Large intestine (tissue), 3 donors: Measurements from ENCODE around the gene VEZF1. TPM values are rescaled to one million over a fixed set of nuclear protein-coding genes. Genes with fewer than 3 reads are reported as not detected.

Source experiments
- DNase-seq, 2 donors: peaks; one replicate each; pipeline versions ENCODE4 v3.0.0 to v3.0.0-alpha.2; 2013
- H3K27ac ChIP-seq: one replicate; pipeline ENCODE4 v1.5.1; 2013; ENCODE audit warnings: low read length
- H3K27me3 ChIP-seq: 2 replicates; pipeline ENCODE4 v1.6.1; 2013; ENCODE audit warnings: low read length; ENCODE audit not compliant: control insufficient read depth, insufficient read depth
- H3K36me3 ChIP-seq: 2 replicates; pipeline ENCODE4 v1.6.1; 2013; ENCODE audit warnings: low read length; ENCODE audit not compliant: control insufficient read depth, insufficient read depth
- H3K4me1 ChIP-seq: one replicate; pipeline ENCODE4 v1.6.1; 2013; ENCODE audit warnings: low read length; ENCODE audit not compliant: control insufficient read depth, insufficient read depth
- H3K4me3 ChIP-seq: one replicate; pipeline ENCODE4 v1.5.1; 2013; ENCODE audit warnings: low read length
- H3K9me3 ChIP-seq: one replicate; pipeline ENCODE4 v1.6.1; 2013; ENCODE audit warnings: mild to moderate bottlenecking, low read depth, low read length, moderate library complexity; ENCODE audit not compliant: control insufficient read depth
- WGBS: methylation state at CpG from one replicate; pipeline ENCODE4 v1.1.5; 2013; ENCODE audit warnings: low lambda C conversion rate; ENCODE audit not compliant: insufficient coverage; 5-methylcytosine and 5-hydroxymethylcytosine counted together
- polyA plus RNA-seq: library from polyadenylated mRNA; unstranded; fragments of 120-200 nt; gene quantifications from one replicate; pipeline ENCODE4 v1.2.1, GENCODE V29; 2013

Gene VEZF1
- polyA plus RNA-seq, 1 donor, result 52.2 TPM

DNA sequence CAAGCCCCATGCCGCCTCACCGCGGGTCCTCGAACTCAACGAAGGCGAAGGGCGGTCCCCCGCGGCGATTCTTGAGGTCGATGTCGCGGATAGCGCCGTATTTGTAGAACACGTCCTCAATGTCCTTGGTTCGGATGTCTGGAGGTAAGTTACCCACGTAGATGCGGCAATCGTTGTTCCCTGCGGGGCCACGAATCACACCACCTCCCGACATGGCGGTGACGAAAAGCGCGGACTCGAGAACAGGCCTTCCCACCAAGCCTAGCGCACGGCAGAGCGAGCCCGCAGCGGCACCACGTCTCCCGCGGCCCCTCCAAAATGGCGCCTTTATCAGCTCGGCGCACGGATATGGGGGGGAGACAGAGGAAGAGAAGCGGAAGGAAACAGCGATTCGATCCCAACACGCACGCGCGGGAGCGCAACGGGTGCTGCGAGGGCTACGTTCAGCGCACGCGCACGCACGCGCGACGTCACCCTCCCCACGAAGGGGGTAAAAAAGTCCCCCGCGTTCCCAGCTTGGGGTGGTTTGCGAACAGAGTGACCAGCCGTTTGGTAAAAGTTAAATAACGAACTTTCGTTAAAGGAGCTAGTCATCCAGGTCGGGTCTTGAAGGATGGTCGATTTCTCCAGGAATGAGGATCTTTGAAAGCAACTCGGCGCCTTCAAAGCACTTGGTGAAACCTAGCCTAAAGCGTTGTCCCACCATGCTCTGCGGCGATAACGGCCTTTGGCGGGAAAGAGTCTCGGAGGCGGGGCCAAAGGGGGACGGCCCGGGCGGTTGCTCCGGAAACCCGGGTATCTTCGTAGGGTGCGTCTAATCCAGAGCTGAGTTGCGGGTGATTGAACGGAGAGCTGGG, 19.1 kb upstream of the VEZF1 start, which contains the start of gene SRSF1:
Gene SRSF1 (minus strand): TSS at position 323 of the 857 bp plus-strand sequence. CDS start 109 bp downstream, at position 214.
- peak; percentile 98 to 99 for DNase-seq
- Histone ChIP-seq H3K36me3 (peaks cover 30% of the 10 kb centered on the region), H3K4me1 (peaks cover 23% of the 10 kb centered on the region), H3K9me3 (no peaks in the 10 kb centered on the region), H3K4me3 (peak within 1 kb of the TSS; percentile 94), H3K27ac (peak within 1 kb of the TSS; percentile 98), H3K27me3 (no peaks in the 10 kb centered on the region)
- WGBS, result no CpG with 5 or more reads among the region's 86 CpGs

DNA sequence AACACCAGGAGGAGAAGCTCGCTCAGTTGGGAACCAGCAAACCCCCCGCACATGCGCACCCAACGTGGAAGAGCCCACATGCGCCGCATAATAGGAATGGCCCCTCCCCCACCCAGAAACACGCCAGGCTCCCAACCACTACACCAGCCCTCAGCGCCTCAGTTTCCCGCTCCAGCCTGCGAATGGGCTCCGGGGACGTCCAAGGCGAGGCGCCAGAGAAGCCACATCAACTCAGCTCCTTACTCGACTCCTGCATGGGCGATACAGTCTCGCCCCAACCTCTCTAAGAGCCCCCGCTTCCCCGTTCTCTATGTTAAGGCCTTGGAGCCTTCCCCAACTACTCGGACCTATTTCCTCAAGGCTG, 18.5 kb upstream of the VEZF1 start:
- Histone ChIP-seq H3K4me1 (peaks cover 23% of the 10 kb centered on the region), H3K4me3 (peak overlapping the region; percentile 94), H3K9me3 (no peaks in the 10 kb centered on the region), H3K36me3 (peaks cover 31% of the 10 kb centered on the region), H3K27me3 (no peaks in the 10 kb centered on the region), H3K27ac (peak overlapping the region; percentile 98)
- WGBS, result no CpG with 5 or more reads among the region's 20 CpGs
- peak; percentile 68 to 87 for DNase-seq

DNA sequence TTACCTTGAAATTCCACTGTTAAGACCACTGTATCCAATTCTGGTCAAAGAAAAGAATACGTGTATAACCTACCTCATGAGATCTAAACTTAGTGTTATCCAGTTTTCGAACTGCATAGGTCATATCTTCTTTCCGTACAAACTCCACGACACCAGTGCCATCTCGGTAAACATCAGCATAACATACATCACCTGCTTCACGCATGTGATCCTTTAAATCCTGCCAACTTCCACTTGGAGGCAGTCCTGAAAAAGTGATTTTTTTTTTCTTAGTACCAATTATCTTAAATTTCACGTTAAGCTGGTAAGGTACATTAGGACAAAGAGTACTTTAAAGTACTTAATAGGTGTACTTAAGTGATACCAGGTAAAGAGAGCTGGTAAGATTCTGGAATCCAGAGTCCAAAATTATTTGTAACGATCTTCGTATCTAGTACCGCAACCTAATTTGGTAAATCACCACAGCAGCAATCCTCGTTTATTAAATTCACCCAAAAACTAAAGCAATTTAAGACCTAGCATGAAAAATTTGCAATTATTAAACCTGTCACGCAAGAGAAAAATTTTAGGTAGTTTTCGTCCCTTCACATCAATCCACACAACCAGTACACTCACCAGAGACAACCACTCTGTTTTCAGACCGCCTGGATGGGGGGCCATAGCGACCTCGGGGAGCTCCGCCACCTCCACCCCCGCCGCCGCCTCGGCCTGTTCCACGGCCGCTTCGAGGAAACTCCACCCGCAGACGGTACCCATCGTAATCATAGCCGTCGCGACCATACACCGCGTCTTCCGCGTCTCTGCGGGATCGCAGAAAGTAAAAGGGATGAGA, 17.9 kb upstream of the VEZF1 start:
- no peaks in the 10 kb centered on the region for H3K9me3 ChIP-seq
- H3K36me3 ChIP-seq, result peaks cover 35% of the 10 kb centered on the region
- H3K4me3 ChIP-seq, result peak overlapping the region; percentile 94
- H3K27ac ChIP-seq, result peak overlapping the region; percentile 98
- peaks cover 23% of the 10 kb centered on the region for H3K4me1 ChIP-seq
- DNase-seq, result peak; percentile 19 to 46
- 12% methylated on average over 3 of the region's 36 CpGs for WGBS
- H3K27me3 ChIP-seq, result no peaks in the 10 kb centered on the region

DNA sequence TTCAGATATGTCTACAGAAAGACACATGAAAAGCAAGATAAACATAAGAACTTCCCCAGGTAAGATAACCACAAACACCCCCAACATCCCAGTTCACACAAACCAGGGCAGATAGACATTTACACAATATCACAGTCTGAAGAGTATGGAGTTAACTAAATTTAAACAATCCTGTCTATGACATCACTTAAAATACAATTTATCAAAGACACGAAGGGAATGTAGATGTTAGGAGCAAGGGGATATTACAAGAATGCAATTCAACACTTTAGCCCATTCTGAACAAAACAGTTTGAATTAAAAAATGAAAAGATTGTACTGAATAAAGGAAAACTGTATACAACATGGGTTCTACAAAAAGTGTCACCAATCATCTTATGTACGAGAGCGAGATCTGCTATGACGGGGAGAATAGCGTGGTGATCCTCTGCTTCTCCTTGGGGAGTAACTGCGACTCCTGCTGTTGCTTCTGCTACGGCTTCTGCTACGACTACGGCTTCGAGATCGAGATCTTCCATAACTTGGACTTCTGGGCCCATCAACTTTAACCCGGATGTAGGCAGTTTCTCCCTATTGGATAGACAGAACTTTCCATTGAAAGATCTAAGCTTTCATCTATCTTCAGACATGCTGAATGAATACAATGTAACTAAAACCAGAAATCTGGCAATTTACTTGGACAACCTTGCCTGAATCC, 17.1 kb upstream of the VEZF1 start:
- no peak for DNase-seq
- Histone ChIP-seq H3K36me3 (peaks cover 35% of the 10 kb centered on the region), H3K9me3 (no peaks in the 10 kb centered on the region), H3K27me3 (no peaks in the 10 kb centered on the region), H3K4me1 (peaks cover 23% of the 10 kb centered on the region), H3K27ac (no peak overlapping the region), H3K4me3 (peak overlapping the region; percentile 94)
- WGBS, result 40% methylated on average over 1 of the region's 12 CpGs

DNA sequence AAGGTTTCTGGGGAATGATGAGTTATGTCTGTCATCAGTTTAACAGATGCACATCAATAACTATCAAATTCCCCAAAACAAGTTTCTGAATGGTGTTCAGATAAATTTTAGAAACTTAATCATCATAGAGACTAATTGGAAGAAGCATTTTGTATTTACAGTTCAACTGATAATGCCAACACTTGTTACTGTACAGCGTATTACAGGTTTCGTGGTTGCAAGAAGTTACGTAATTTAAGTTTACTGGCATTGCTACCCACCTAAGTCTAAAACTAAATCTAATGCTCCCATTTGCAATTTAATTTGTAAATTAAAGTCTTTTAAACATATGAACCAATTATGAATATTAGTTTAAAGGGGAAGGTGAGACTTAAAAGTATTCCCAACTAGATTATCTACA, 16.0 kb upstream of the VEZF1 start:
- Histone ChIP-seq H3K4me1 (peaks cover 23% of the 10 kb centered on the region), H3K27ac (no peak overlapping the region), H3K36me3 (peaks cover 35% of the 10 kb centered on the region), H3K9me3 (no peaks in the 10 kb centered on the region), H3K4me3 (no peak overlapping the region), H3K27me3 (no peaks in the 10 kb centered on the region)
- WGBS, result 93% methylated on average over 3 of the region's 3 CpGs
- no peak for DNase-seq

DNA sequence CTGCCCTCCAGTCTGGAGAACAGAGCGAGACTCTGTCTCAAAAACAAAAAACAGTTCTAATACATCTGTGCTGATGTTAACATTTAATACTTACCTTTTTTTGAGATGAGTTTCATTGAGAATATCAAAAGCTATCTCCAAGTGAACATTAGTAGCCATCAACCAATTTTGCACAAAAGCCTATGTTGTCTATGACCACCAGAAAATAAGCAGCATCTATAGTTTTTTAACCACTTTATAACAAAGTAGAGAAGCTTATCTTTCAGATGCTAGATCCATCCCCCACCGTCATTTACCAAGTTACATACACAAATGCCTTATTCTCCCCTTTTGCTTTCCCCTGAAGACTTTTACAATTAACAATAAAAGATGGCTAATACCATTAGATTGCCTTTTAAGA, 14.9 kb upstream of the VEZF1 start:
- Histone ChIP-seq H3K27me3 (no peaks in the 10 kb centered on the region), H3K9me3 (no peaks in the 10 kb centered on the region), H3K4me3 (no peak overlapping the region), H3K36me3 (peaks cover 35% of the 10 kb centered on the region), H3K4me1 (peaks cover 23% of the 10 kb centered on the region), H3K27ac (no peak overlapping the region)
- no peak for DNase-seq
- no CpG with 5 or more reads among the region's 2 CpGs for WGBS

DNA sequence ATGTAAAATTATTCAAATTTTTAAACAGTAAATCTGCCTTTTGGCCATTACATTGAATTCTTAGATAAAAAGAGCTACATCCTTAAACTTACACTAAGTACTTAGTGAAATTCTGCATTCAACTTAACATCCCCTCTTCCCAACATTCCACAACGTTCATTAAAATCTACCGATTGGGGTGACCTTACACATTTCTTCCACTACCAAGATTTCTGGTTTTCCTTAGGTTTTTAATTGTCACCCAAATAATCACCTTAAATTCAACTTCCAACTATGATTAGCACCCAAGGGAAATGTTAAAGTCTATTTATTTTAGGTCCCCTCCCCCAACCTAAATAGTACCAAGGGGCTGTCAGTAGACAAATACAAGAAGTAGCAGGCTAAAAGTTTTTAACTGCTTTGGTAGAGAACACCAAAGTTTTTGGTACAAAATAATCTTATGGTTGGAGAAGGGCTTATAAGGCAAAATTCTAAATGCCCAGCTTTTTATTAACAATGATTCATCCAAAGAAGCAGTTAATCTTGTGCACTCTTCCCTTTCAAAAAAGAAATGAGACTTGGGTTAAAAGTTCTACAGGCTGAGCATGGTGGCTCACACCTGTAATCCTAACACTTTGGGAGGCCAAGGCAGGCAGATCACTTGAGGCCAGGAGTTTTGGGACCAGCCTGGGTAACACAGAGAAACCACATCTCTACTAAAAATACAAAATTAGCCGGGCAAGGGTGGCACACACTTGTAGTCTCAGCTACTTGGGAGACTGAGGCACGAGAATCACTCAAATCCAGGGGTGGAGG, 14.3 kb upstream of the VEZF1 start:
- WGBS, result 73% methylated on average over 2 of the region's 4 CpGs
- H3K9me3 ChIP-seq, result no peaks in the 10 kb centered on the region
- H3K4me1 ChIP-seq, result peaks cover 23% of the 10 kb centered on the region
- peaks cover 37% of the 10 kb centered on the region for H3K36me3 ChIP-seq
- no peak for DNase-seq
- no peaks in the 10 kb centered on the region for H3K27me3 ChIP-seq
- no peak overlapping the region for H3K4me3 ChIP-seq
- H3K27ac ChIP-seq, result no peak overlapping the region

DNA sequence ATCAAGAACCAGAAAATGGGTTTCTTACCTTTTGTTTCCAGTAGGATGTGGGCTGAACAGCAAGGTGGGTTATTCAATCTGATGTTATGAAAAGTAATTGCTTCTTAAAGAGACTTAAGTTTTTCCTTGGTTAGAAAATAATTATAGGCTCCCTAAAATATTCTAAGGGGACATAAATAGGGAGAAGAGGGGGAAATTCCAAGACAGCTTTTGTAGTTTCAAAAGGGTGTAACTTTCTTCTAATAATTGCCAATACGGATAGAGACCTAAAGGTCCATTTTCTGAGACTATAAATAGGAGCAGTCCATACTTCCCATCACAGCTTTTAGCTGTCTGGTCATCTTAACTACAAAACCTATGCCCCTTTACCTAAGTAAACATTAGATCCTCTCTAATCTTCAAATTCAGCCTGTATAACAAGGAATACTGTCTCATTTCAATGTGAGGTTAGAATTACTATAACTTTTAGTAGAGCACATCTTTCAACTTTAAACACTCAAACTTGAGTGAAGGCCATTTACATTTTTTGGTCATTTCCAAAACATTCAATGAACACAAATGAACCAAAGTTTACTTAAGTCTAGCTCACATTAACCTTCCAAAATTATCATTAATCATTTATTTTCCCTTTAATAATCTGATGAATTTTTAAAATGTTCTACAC, 13.5 kb upstream of the VEZF1 start:
- no CpG with 5 or more reads among the region's 1 CpG for WGBS
- H3K27ac ChIP-seq, result no peak overlapping the region
- no peaks in the 10 kb centered on the region for H3K27me3 ChIP-seq
- H3K36me3 ChIP-seq, result peaks cover 37% of the 10 kb centered on the region
- no peak for DNase-seq
- peaks cover 23% of the 10 kb centered on the region for H3K4me1 ChIP-seq
- H3K9me3 ChIP-seq, result no peaks in the 10 kb centered on the region
- no peak overlapping the region for H3K4me3 ChIP-seq

DNA sequence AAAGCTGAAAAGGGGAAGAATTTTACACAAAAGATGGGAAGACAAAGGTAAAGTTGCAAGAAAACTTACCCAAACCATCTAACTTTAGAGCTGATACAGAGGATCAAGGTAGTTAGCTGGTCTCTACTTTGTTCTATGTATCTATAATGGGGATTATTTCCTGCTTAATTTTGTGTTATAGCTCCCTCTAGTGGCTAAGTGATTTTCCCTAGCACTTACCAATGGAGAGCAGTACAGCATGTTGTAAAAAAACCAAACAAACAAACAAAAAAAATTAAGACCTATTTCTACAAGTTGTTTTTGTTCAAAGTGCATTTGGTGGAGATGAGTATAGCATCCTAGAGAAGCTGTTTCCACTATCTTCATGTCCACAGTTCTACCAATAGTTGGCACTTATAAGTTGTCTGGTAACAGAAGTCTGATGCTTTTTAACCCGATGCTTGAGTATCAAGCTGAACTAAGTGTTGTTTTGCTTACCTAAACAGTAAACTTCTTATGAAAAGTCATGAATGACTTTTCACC, 11.5 kb upstream of the VEZF1 start:
- H3K4me3 ChIP-seq, result no peak overlapping the region
- H3K27me3 ChIP-seq, result no peaks in the 10 kb centered on the region
- H3K27ac ChIP-seq, result no peak overlapping the region
- peak; percentile 47 to 63 for DNase-seq
- H3K9me3 ChIP-seq, result no peaks in the 10 kb centered on the region
- H3K36me3 ChIP-seq, result peaks cover 25% of the 10 kb centered on the region
- WGBS, result no CpG with 5 or more reads among the region's 1 CpG
- H3K4me1 ChIP-seq, result peaks cover 10% of the 10 kb centered on the region
